Heart left ventricle (tissue), 13 donors: Measurements from ENCODE around the gene ADCK1.
A peak's percentile ranks its signal among the peaks of the same experiment; 100 is the strongest.

Experiments
- CTCF ChIP-seq, 12 donors: fragments of 200-600 bp; sonication (generic) in 4 of 12; IDR thresholded peaks; one replicate each; pipeline versions ENCODE4 v1.5.0 to v1.8.0; 2018 to 2022; ENCODE audit warnings: antibody characterized with exemption in 12 of 12, mild to moderate bottlenecking in 5 of 12
- POLR2A ChIP-seq, 2 donors: fragments of 450-650 bp; IDR thresholded peaks; one replicate each; pipeline ENCODE4 v1.6.1; 2017; ENCODE audit warnings: antibody characterized with exemption in 2 of 2, mild to moderate bottlenecking in 2 of 2, moderate library complexity in 2 of 2
- donor health status: ischemic (EF 13 %, LVEDD 7.1; RV severe dilation, severe dysfunction).
- donor health status: DM: no; HTN: yes; CAD: no.
- donor health status: DM: no; HTN: no; CAD: no.
- donor health status: ischemic (EF 25% LVEDD 6.9; RV normal size, moderate dysfunction).
- donor health status: ischemic (EF 25% LVEDD 5.7; RV mildly dilated, moderate dysfunction).
- donor health status: ischemic (EF 35%, LVEDD 5.7; RV mildly dilated, moderate dysfunction).
- donor health status: nonischemic (EF 11% LVEDD 7.7; RV severe dilation, severe dysfunction).
- donor health status: DM: yes; HTN: yes; CAD: no.
- donor health status: PGD.
- donor health status: ischemic (EF 29% LVEDD 5.4; RV normal size, mild dysfunction).
- donor health status: nonischemic (EF 23%, LVEDD 6.1; RV moderate dilation, normal function).

DNA sequence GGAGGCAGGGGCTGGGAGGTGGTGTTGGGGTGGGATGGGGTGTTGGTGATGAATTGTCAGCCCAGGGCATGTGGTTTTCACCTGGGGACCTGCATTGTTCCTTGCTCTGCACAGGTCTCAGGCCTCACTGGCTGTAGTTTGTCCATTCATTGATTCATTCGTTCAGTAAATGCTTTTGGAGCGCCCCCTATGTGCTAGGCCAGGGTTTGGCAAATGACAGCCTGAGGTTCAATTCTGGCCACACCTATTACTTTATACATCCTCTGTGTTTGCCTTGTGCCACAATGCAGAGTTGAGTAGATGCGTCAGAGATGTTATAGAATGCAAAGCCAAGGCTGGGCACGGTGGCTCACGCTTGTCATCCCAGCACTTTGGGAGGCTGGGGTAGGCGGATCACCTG lies 4.7 kb downstream of the ADCK1 start:
- peak in 3 of 12 donors; percentile 16 to 21 (median 20) for TF ChIP-seq CTCF (IDR thresholded peaks at IDR 0.05)
- no peak for TF ChIP-seq POLR2A (IDR thresholded peaks at IDR 0.05)
